Trophoblast cell (in vitro differentiated cells and primary cell): ENCODE measurements around the gene CGNL1.

Experiments
- DNase-seq, 2 donors: peaks; one replicate each; pipeline ENCODE4 v3.0.0-alpha.2; 2016
- H2AFZ ChIP-seq: 2 replicates; pipeline ENCODE4 v1.6.1; 2013; ENCODE audit warnings: low read length, moderate library complexity, mild to moderate bottlenecking; ENCODE audit not compliant: insufficient read depth, poor library complexity
- H2AK5ac ChIP-seq: 2 replicates; pipeline ENCODE4 v1.6.1; 2013; ENCODE audit warnings: mild to moderate bottlenecking, low read length
- H2BK120ac ChIP-seq: 2 replicates; pipeline ENCODE4 v1.6.1; 2013; ENCODE audit warnings: low read length, mild to moderate bottlenecking, moderate library complexity; ENCODE audit not compliant: insufficient read depth, poor library complexity
- H2BK12ac ChIP-seq: 2 replicates; pipeline ENCODE4 v1.6.1; 2013; ENCODE audit warnings: mild to moderate bottlenecking, low read length, moderate library complexity
- H2BK5ac ChIP-seq: 2 replicates; pipeline ENCODE4 v1.6.1; 2013; ENCODE audit warnings: low read length, low read depth, moderate library complexity, mild to moderate bottlenecking; ENCODE audit not compliant: poor library complexity
- H3K14ac ChIP-seq: 2 replicates; pipeline ENCODE4 v1.6.1; 2013; ENCODE audit warnings: mild to moderate bottlenecking, low read length
- H3K18ac ChIP-seq: 2 replicates; pipeline ENCODE4 v1.6.1; 2013; ENCODE audit warnings: mild to moderate bottlenecking, low read length
- H3K23ac ChIP-seq: 2 replicates; pipeline ENCODE4 v1.6.1; 2013; ENCODE audit warnings: low read length
- H3K27ac ChIP-seq: 2 replicates; pipeline ENCODE4 v1.5.1; 2013; ENCODE audit warnings: low read depth, mild to moderate bottlenecking, inconsistent platforms, low read length, moderate library complexity
- H3K27me3 ChIP-seq: 2 replicates; pipeline ENCODE4 v1.6.1; 2013; ENCODE audit warnings: inconsistent platforms, mild to moderate bottlenecking, low read length, moderate library complexity; ENCODE audit not compliant: insufficient read depth
- H3K36me3 ChIP-seq, 2 experiments: 1 replicate in 1 of 2; 2 replicates in 1 of 2; pipeline ENCODE4 v1.6.1; 2013; ENCODE audit warnings: low read length in 2 of 2, mild to moderate bottlenecking in 2 of 2, moderate library complexity in 1 of 2; ENCODE audit not compliant: insufficient read depth in 2 of 2, control insufficient read depth in 1 of 2
- H3K4ac ChIP-seq: 2 replicates; pipeline ENCODE4 v1.6.1; 2013; ENCODE audit warnings: low read depth, mild to moderate bottlenecking, low read length, moderate library complexity
- H3K4me1 ChIP-seq, 2 experiments: 1 replicate in 1 of 2; 2 replicates in 1 of 2; pipeline ENCODE4 v1.6.1; 2013; ENCODE audit warnings: low read length in 2 of 2, mild to moderate bottlenecking in 2 of 2, moderate library complexity in 1 of 2; ENCODE audit not compliant: insufficient read depth in 2 of 2, control insufficient read depth in 1 of 2
- H3K4me2 ChIP-seq: 2 replicates; pipeline ENCODE4 v1.6.1; 2013; ENCODE audit warnings: inconsistent platforms, mild to moderate bottlenecking, low read length, moderate library complexity
- H3K4me3 ChIP-seq: 2 replicates; pipeline ENCODE4 v1.5.1; 2013; ENCODE audit warnings: mild to moderate bottlenecking, low read depth, low read length, inconsistent platforms
- H3K79me1 ChIP-seq: one replicate; pipeline ENCODE4 v1.6.1; 2013; ENCODE audit warnings: low read length
- H3K79me2 ChIP-seq: 2 replicates; pipeline ENCODE4 v1.6.1; 2013; ENCODE audit warnings: low read length, mild to moderate bottlenecking; ENCODE audit not compliant: control insufficient read depth, insufficient read depth, poor library complexity
- H3K9ac ChIP-seq: 2 replicates; pipeline ENCODE4 v1.6.1; 2013; ENCODE audit warnings: mild to moderate bottlenecking, low read length
- H3K9me3 ChIP-seq: 2 replicates; pipeline ENCODE4 v1.6.1; 2013; ENCODE audit warnings: low read depth, mild to moderate bottlenecking, control low read depth, inconsistent platforms, low read length; ENCODE audit not compliant: insufficient read depth
- H4K12ac ChIP-seq: 2 replicates; pipeline ENCODE4 v1.6.1; 2013; ENCODE audit warnings: low read depth, mild to moderate bottlenecking, low read length, moderate library complexity
- H4K8ac ChIP-seq: 2 replicates; pipeline ENCODE4 v1.6.1; 2013; ENCODE audit warnings: low read depth, mild to moderate bottlenecking, low read length, moderate library complexity
- H4K91ac ChIP-seq: one replicate; pipeline ENCODE4 v1.6.1; 2013; ENCODE audit warnings: low read depth, mild to moderate bottlenecking, low read length, moderate library complexity
- WGBS: extraction: QIAGEN DNeasy Blood & Tissue Kit; methylation state at CpG from one replicate; pipeline ENCODE4 v1.1.7; 2013; ENCODE audit warnings: missing lambda C conversion rate; ENCODE audit not compliant: insufficient read length, insufficient coverage; ENCODE audit errors: extremely low coverage; 5-methylcytosine and 5-hydroxymethylcytosine counted together

CGNL1 gene

GRCh38 chr15:57542505-57542817 lies 166.2 kb downstream of the CGNL1 start:
- H2BK5ac ChIP-seq, result no peak overlapping the region
- no peak overlapping the region for H2BK12ac ChIP-seq
- no peak overlapping the region for H3K4me3 ChIP-seq
- H3K4me2 ChIP-seq, result no peak overlapping the region
- no peak overlapping the region for H4K12ac ChIP-seq
- no peaks in the 10 kb centered on the region for H3K79me2 ChIP-seq
- no peak overlapping the region for H3K23ac ChIP-seq
- peaks cover 16% of the 10 kb centered on the region in 2 experiments for H3K4me1 ChIP-seq
- H2AFZ ChIP-seq, result no peak overlapping the region
- WGBS, result no CpG with 5 or more reads among the region's 4 CpGs
- no peak for DNase-seq
- H3K9ac ChIP-seq, result no peak overlapping the region
- no peak overlapping the region for H2BK120ac ChIP-seq
- no peak overlapping the region for H2AK5ac ChIP-seq
- H3K27me3 ChIP-seq, result no peaks in the 10 kb centered on the region
- H4K91ac ChIP-seq, result no peak overlapping the region
- no peak overlapping the region for H3K4ac ChIP-seq
- no peak overlapping the region for H3K18ac ChIP-seq
- no peak overlapping the region for H3K27ac ChIP-seq
- no peaks in the 10 kb centered on the region for H3K9me3 ChIP-seq
- peaks cover 22 to 24% of the 10 kb centered on the region in 2 experiments for H3K36me3 ChIP-seq
- H4K8ac ChIP-seq, result no peak overlapping the region
- peaks cover 2% of the 10 kb centered on the region for H3K79me1 ChIP-seq
- H3K14ac ChIP-seq, result no peak overlapping the region

GRCh38 chr15:57544848-57545480 lies 168.7 kb downstream of the CGNL1 start:
- H3K27me3 ChIP-seq, result no peaks in the 10 kb centered on the region
- no peak overlapping the region for H3K23ac ChIP-seq
- H3K4me3 ChIP-seq, result no peak overlapping the region
- no peak overlapping the region for H2AFZ ChIP-seq
- peaks cover 23 to 25% of the 10 kb centered on the region in 2 experiments for H3K36me3 ChIP-seq
- no peak overlapping the region for H2BK12ac ChIP-seq
- no peak overlapping the region for H4K8ac ChIP-seq
- H3K14ac ChIP-seq, result no peak overlapping the region
- no peak overlapping the region for H2BK120ac ChIP-seq
- no CpG with 5 or more reads among the region's 11 CpGs for WGBS
- H3K18ac ChIP-seq, result no peak overlapping the region
- peaks cover 14 to 19% of the 10 kb centered on the region in 2 experiments for H3K4me1 ChIP-seq
- no peak overlapping the region for H2BK5ac ChIP-seq
- no peak overlapping the region for H3K4me2 ChIP-seq
- H3K9ac ChIP-seq, result no peak overlapping the region
- H4K91ac ChIP-seq, result no peak overlapping the region
- no peak for DNase-seq
- H3K79me2 ChIP-seq, result no peaks in the 10 kb centered on the region
- no peak overlapping the region for H3K4ac ChIP-seq
- no peak overlapping the region for H2AK5ac ChIP-seq
- no peak overlapping the region for H4K12ac ChIP-seq
- H3K9me3 ChIP-seq, result peaks cover 2% of the 10 kb centered on the region
- no peaks in the 10 kb centered on the region for H3K79me1 ChIP-seq
- no peak overlapping the region for H3K27ac ChIP-seq

- Histone ChIP-seq H3K4ac (no peak overlapping the region), H3K18ac (no peak overlapping the region), H3K23ac (no peak overlapping the region), H3K9me3 (peaks cover 2% of the 10 kb centered on the region), H3K4me3 (no peak overlapping the region), H2AK5ac (no peak overlapping the region), H4K12ac (no peak overlapping the region), H3K79me2 (no peaks in the 10 kb centered on the region), H3K4me1 (peaks cover 10 to 18% of the 10 kb centered on the region in 2 experiments), H2BK12ac (no peak overlapping the region), H2BK5ac (no peak overlapping the region), H4K8ac (no peak overlapping the region), H2AFZ (no peak overlapping the region), H3K36me3 (peaks cover 23 to 25% of the 10 kb centered on the region in 2 experiments), H3K4me2 (no peak overlapping the region), H3K79me1 (peaks cover under 1% of the 10 kb centered on the region), H3K9ac (no peak overlapping the region), H2BK120ac (no peak overlapping the region), H3K27me3 (no peaks in the 10 kb centered on the region), H3K14ac (no peak overlapping the region), H4K91ac (no peak overlapping the region), H3K27ac (no peak overlapping the region)
- no CpG with 5 or more reads among the region's 8 CpGs for WGBS
- no peak for DNase-seq
These were observed 169.7 kb downstream of the CGNL1 start for GRCh38 chr15:57545995-57546394.

- Histone ChIP-seq H4K8ac (no peak overlapping the region), H2AFZ (no peak overlapping the region), H3K23ac (no peak overlapping the region), H3K4me1 (peaks cover 18 to 25% of the 10 kb centered on the region in 2 experiments), H3K79me1 (peaks cover 9% of the 10 kb centered on the region), H4K12ac (no peak overlapping the region), H2BK5ac (no peak overlapping the region), H2BK120ac (no peak overlapping the region), H3K18ac (no peak overlapping the region), H3K14ac (no peak overlapping the region), H3K27me3 (no peaks in the 10 kb centered on the region), H3K4ac (no peak overlapping the region), H3K36me3 (peaks cover 23 to 25% of the 10 kb centered on the region in 2 experiments), H3K9me3 (peaks cover 2% of the 10 kb centered on the region), H3K79me2 (peaks cover 1% of the 10 kb centered on the region), H3K27ac (no peak overlapping the region), H3K4me3 (no peak overlapping the region), H2BK12ac (no peak overlapping the region), H4K91ac (no peak overlapping the region), H2AK5ac (no peak overlapping the region), H3K9ac (no peak overlapping the region), H3K4me2 (no peak overlapping the region)
- no peak for DNase-seq
- no CpG with 5 or more reads among the region's 11 CpGs for WGBS
These were observed 171.0 kb downstream of the CGNL1 start for GRCh38 chr15:57547243-57547755.
